Subcutaneous abdominal adipose tissue (tissue), 5 donors: Measurements from ENCODE around the gene MFSD6.

Experiments
- H3K27ac ChIP-seq: one replicate; pipeline ENCODE4 v1.7.0; 2013; ENCODE audit warnings: low read depth, mild to moderate bottlenecking, inconsistent platforms, low read length, moderate library complexity
- H3K27me3 ChIP-seq, 5 donors: one replicate each; pipeline ENCODE4 v1.7.0; 2013; ENCODE audit warnings: low read length in 5 of 5, inconsistent platforms in 1 of 5; ENCODE audit not compliant: control insufficient read depth in 5 of 5, insufficient read depth in 4 of 5
- H3K36me3 ChIP-seq, 5 donors: one replicate each; pipeline ENCODE4 v1.7.0; 2013; ENCODE audit warnings: low read length in 5 of 5; ENCODE audit not compliant: control insufficient read depth in 5 of 5, insufficient read depth in 5 of 5
- H3K4me1 ChIP-seq, 5 donors: one replicate each; pipeline ENCODE4 v1.7.0; 2013; ENCODE audit warnings: low read length in 5 of 5, mild to moderate bottlenecking in 3 of 5, moderate library complexity in 1 of 5; ENCODE audit not compliant: control insufficient read depth in 5 of 5, insufficient read depth in 5 of 5
- H3K4me3 ChIP-seq, 5 donors: one replicate each; pipeline ENCODE4 v1.7.0; 2013; ENCODE audit warnings: low read length in 5 of 5, low read depth in 1 of 5
- H3K9ac ChIP-seq, 5 donors: one replicate each; pipeline ENCODE4 v1.7.0; 2013; ENCODE audit warnings: low read length in 5 of 5, mild to moderate bottlenecking in 4 of 5, moderate library complexity in 3 of 5
- H3K9me3 ChIP-seq, 5 donors: one replicate each; pipeline ENCODE4 v1.7.0; 2013; ENCODE audit warnings: low read length in 5 of 5; ENCODE audit not compliant: control insufficient read depth in 5 of 5
- donor health status: healthy.
- donor health status: healthy.
- donor health status: healthy.
- donor health status: healthy.
- donor health status: healthy.

MFSD6 gene

DNA sequence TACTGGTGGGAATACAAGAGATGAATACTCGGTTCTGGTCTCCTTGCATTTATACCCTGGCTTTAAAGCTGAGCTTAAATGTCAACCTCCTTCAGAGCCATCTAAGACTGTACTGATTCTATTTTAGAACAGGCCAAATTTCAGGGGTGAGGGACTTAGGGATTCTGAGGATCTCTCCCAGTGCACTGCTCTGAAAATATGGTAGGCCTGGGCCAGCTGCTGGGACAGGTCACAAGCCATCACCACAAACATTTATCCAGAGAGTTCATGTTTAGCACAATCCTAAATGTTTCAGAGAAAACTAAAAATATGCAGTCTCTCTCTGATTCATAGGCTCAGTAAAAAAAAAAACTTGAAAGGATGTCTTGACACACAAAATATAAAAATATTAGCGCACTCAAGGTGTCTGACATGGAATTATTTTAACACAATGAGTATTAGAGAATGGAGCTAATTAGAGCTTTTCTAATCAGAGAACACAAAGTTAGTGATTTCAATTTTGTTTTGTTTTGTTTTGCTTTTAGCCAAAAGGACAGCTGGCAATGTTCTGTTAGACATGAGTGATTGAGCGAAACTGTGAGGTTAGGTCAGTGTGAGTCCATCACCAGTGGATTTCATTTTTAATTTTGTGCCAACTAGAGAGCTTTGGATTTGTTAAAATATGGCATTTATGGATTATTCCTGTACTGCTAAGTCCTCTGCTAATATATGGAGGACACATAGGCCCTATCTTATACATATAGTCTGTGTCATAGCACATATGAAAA lies 38.8 kb downstream of the MFSD6 start:
- Histone ChIP-seq H3K9me3 (no peaks in the 10 kb centered on the region), H3K4me3 (no peak overlapping the region), H3K36me3 (no peaks in the 10 kb centered on the region), H3K4me1 (no peaks in the 10 kb centered on the region), H3K27me3 (no peaks in the 10 kb centered on the region), H3K27ac (no peak overlapping the region), H3K9ac (no peak overlapping the region)

DNA sequence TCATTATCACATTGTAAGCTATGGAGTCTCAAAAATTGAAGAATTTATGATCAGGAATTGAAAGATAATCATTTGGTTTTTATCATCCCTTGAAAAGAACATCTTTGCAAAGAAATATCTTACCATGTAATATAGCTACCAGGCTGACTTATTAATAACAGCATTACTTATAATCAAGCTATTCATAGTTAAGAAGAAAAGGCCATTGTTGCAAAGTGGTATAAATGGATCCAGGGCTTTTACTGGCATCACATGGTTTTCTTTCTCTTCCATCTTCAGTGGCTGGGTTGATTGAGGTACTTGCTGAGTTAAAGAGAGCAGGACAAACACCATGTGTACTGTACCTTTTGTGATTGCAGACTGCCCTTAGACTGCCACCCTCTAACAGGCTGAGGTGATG lies 39.6 kb downstream of the MFSD6 start:
- no peak overlapping the region for H3K4me3 ChIP-seq
- no peak overlapping the region for H3K27ac ChIP-seq
- H3K27me3 ChIP-seq = no peaks in the 10 kb centered on the region
- no peaks in the 10 kb centered on the region for H3K36me3 ChIP-seq
- H3K9me3 ChIP-seq = no peaks in the 10 kb centered on the region
- no peak overlapping the region for H3K9ac ChIP-seq
- H3K4me1 ChIP-seq = no peaks in the 10 kb centered on the region

DNA sequence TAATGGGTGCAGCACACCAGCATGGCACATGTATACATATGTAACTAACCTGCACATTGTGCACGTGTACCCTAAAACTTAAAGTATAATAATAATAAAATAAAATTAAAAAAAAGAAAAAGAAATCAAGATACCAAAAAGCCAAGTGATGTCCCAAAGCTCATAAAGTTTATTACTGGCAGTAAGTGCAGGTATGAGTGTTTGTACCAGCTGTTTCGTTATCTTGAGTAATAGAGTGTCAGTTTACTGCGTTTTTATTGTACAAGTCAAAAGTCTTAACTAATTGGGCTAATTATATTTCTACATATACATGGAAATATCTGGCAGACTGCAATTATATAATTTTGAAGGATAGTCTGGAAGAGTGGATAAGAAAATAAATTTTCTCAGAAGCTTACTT lies 41.8 kb downstream of the MFSD6 start:
- Histone ChIP-seq H3K4me3 (no peak overlapping the region), H3K36me3 (no peaks in the 10 kb centered on the region), H3K27me3 (no peaks in the 10 kb centered on the region), H3K9ac (no peak overlapping the region), H3K9me3 (peaks cover 0 to 4% (median 0%) of the 10 kb centered on the region in 5 donors), H3K4me1 (no peaks in the 10 kb centered on the region), H3K27ac (no peak overlapping the region)

DNA sequence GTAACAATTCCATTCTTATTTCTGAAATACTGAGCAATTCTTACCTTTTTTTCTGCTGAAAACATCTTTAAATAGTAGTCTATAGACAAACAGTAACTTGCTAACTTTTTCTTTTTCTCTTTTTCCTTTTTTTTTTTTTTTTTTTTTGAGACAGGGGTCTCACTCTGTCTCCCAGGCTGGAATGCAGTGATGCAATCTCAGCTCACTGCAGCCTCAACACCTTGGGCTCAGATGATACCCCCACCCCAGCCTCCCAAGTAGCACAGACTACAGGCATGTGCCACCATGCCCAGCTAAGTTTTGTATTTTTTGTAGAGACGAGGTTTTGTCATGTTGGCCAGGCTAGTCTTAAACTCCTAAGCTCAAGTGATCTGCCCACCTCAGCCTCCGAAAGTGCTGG lies 42.2 kb downstream of the MFSD6 start:
- Histone ChIP-seq H3K4me1 (no peaks in the 10 kb centered on the region), H3K9me3 (peaks cover 0 to 4% (median 0%) of the 10 kb centered on the region in 5 donors), H3K9ac (no peak overlapping the region), H3K27ac (no peak overlapping the region), H3K27me3 (no peaks in the 10 kb centered on the region), H3K36me3 (no peaks in the 10 kb centered on the region), H3K4me3 (no peak overlapping the region)

DNA sequence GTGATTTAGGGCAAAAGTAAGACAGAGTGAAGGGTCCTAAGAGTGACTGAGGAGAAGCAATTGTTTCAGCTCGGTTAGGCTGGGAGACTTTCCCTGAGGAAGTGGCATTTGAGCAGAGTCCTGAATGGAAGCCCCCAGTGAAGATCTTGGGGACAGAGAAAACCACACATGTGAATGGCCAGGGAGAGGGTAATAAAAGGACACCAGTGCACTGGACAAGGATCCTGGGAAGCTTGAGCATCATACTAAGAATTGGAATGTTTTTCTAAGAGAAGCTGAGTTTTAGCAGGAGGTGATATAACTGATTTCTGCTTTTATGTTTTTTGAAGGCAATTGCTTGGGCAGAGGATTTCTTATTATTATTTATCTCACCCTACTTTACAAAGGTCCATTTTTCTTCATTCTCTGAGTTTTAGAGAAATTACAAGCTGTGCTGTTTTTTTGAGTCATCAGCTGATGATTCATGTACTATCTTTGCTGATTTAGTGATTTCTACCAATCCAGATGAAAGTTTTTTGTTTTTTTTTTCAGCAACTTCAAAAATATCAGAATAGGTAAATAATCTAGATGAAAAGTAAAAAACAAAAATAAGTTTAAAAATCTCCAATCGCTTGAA lies 43.5 kb downstream of the MFSD6 start:
- Histone ChIP-seq H3K4me1 (no peaks in the 10 kb centered on the region), H3K27ac (no peak overlapping the region), H3K27me3 (no peaks in the 10 kb centered on the region), H3K9me3 (peaks cover 0 to 4% (median 0%) of the 10 kb centered on the region in 5 donors), H3K4me3 (no peak overlapping the region), H3K36me3 (peaks cover 0 to 3% (median 0%) of the 10 kb centered on the region in 5 donors), H3K9ac (no peak overlapping the region)

DNA sequence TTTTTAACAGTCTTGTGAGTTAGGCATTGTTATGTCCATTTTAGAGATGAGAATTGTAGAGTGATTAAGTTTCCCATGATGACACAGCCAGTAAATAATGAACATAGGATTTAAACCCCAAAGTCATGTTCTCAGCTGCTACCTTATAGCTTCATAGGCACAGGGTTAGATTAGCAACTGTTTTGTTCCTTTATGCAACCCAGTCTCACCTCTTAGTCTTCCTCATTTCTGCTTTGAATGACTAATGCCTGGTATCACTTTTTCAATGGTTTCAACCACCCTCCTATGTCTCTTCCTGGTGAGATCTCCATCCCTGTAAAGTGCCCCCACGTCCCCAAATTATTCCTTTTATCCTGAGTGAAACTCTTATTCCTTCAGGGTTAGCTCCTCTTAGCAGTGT lies 44.3 kb downstream of the MFSD6 start:
- Histone ChIP-seq H3K27ac (no peak overlapping the region), H3K9me3 (peaks cover 0 to 4% (median 0%) of the 10 kb centered on the region in 5 donors), H3K4me3 (no peak overlapping the region), H3K27me3 (no peaks in the 10 kb centered on the region), H3K36me3 (peaks cover 0 to 7% (median 0%) of the 10 kb centered on the region in 5 donors), H3K4me1 (no peaks in the 10 kb centered on the region), H3K9ac (no peak overlapping the region)

DNA sequence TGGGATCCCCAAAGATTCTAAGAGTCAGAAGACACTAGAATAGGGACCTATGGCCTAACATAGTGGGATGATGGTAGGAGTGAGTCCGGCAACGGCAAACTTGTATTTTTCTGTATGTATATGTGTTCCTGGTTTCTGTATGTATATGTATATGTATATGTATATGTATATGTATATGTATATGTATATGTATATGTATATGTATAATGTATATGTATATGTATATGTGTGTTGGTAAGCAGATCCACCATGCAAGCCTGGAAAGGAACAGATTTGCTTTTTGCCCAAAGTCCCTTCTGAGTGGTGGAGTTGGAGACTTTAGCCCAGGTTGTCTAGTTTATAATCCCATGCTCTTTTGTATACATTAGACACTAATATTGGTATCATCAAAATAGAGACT lies 46.6 kb downstream of the MFSD6 start:
- no peak overlapping the region for H3K4me3 ChIP-seq
- no peak overlapping the region for H3K9ac ChIP-seq
- H3K4me1 ChIP-seq = no peaks in the 10 kb centered on the region

DNA sequence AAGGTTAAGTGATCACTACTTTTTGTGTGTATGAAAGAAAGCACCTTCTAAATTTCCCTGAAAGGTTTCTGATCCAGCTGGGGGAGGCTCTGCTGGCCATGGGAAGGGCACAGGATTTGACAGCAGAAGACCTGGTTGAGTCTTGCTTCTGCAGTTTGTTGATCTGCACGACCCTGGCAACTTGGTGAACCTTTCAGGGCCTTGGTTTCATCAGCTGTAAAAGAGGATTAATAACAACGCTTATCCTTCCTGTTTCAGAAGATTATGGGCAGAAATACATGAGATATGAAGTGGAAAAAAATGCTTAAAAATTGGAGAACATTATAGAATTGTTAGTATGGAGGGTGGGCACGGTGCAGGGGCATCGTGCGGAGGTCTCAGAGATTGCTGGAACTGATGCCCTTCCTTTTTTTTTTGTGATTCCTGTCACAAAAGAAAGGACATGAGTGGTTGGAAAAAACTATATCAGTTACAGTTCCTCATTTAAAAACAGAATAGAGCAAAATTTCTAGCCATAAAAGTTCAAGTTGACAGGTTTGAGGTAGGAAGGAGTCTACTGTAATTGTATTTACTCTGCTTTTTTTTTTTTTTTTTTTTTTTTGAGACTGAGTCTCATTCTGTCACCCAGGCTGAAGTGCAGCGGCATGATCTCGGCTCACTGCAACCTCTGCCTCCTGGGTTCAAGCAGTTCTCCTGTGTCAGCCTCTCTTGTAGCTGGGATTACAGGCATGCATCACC lies 47.4 kb downstream of the MFSD6 start:
- no peaks in the 10 kb centered on the region for H3K27me3 ChIP-seq
- H3K4me1 ChIP-seq = no peaks in the 10 kb centered on the region
- H3K9me3 ChIP-seq = peaks cover 0 to 4% (median 0%) of the 10 kb centered on the region in 5 donors
- peaks cover 0 to 7% (median 0%) of the 10 kb centered on the region in 5 donors for H3K36me3 ChIP-seq
- no peak overlapping the region for H3K4me3 ChIP-seq
- no peak overlapping the region for H3K27ac ChIP-seq
- H3K9ac ChIP-seq = no peak overlapping the region

More for the DNA sequence above, 46.6 kb downstream of the MFSD6 start:
- no peak overlapping the region for H3K27ac ChIP-seq
- H3K9me3 ChIP-seq = peaks cover 0 to 4% (median 0%) of the 10 kb centered on the region in 5 donors
- peaks cover 0 to 7% (median 0%) of the 10 kb centered on the region in 5 donors for H3K36me3 ChIP-seq
- no peaks in the 10 kb centered on the region for H3K27me3 ChIP-seq

DNA sequence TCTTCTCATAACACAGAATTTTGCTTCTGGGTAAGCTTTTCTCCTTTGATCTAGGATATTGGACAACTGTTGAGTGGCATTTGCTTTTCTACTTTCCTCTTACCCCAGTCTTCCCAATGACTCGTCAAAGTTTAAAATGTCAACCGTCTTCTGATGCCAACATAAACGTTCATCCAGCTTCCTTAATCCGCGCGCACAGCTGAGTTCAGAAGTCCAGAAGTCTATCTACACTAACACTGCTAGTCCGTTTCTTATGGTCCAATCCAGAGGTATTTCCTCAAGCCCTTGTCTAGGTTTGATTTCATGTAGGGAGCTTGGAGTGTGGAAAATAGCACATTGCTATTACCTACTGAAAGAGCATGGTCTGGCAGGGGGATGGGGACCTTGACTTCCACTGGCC lies 48.7 kb downstream of the MFSD6 start:
- H3K27me3 ChIP-seq = no peaks in the 10 kb centered on the region

DNA sequence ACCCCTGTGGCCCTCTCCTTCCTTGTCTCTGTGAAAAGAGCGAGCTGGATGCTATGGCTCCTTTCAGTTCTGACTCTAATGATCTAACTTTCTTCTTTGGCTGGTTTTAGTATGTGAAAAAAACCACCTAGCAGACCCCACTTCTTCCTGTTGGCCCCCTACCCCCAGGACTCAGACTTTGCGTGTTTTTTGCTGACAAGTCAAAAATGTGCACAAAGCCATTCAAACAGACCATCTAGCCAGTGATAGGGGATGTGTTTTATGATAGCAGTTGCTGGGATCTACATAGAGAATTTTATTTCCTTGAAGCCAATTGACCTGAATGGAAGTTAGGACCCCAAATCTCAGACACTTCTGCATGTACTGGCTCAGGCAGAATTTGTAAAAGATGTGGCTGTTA lies 49.1 kb downstream of the MFSD6 start:
- Histone ChIP-seq H3K27ac (no peak overlapping the region), H3K36me3 (peaks cover 0 to 7% (median 0%) of the 10 kb centered on the region in 5 donors), H3K4me3 (no peak overlapping the region), H3K9me3 (peaks cover 0 to 4% (median 0%) of the 10 kb centered on the region in 5 donors), H3K4me1 (no peaks in the 10 kb centered on the region), H3K9ac (no peak overlapping the region), H3K27me3 (no peaks in the 10 kb centered on the region)

More for the DNA sequence above, 48.7 kb downstream of the MFSD6 start:
- H3K4me3 ChIP-seq = no peak overlapping the region
- peaks cover 0 to 4% (median 0%) of the 10 kb centered on the region in 5 donors for H3K9me3 ChIP-seq
- no peaks in the 10 kb centered on the region for H3K4me1 ChIP-seq
- no peak overlapping the region for H3K9ac ChIP-seq
- H3K36me3 ChIP-seq = peaks cover 0 to 7% (median 0%) of the 10 kb centered on the region in 5 donors
- H3K27ac ChIP-seq = no peak overlapping the region
